Astrocyte (in vitro differentiated cells and primary cell): ENCODE results near the gene LYL1.

Source experiments
- EZH2 ChIP-seq: IDR thresholded peaks from 2 replicates; pipeline ENCODE4 v1.6.1; 2012; ENCODE audit warnings: mild to moderate bottlenecking, low read length, inconsistent platforms; ENCODE audit not compliant: insufficient read depth
- TF ChIP-seq, protein P1 (sequence below): IDR thresholded peaks from 2 replicates; pipeline ENCODE4 v1.5.1; 2011; ENCODE audit warnings: low read depth, mild to moderate bottlenecking, inconsistent platforms, low read length, moderate library complexity; ENCODE audit not compliant: insufficient read depth

- TF ChIP-seq, protein P1, sequence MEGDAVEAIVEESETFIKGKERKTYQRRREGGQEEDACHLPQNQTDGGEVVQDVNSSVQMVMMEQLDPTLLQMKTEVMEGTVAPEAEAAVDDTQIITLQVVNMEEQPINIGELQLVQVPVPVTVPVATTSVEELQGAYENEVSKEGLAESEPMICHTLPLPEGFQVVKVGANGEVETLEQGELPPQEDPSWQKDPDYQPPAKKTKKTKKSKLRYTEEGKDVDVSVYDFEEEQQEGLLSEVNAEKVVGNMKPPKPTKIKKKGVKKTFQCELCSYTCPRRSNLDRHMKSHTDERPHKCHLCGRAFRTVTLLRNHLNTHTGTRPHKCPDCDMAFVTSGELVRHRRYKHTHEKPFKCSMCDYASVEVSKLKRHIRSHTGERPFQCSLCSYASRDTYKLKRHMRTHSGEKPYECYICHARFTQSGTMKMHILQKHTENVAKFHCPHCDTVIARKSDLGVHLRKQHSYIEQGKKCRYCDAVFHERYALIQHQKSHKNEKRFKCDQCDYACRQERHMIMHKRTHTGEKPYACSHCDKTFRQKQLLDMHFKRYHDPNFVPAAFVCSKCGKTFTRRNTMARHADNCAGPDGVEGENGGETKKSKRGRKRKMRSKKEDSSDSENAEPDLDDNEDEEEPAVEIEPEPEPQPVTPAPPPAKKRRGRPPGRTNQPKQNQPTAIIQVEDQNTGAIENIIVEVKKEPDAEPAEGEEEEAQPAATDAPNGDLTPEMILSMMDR = no peak
- TF ChIP-seq EZH2 = no peak
These were observed 3.3 kb downstream of the LYL1 start for GRCh38 chr19:13099073-13099999.
